B cell (primary cell): Measurements from ENCODE around the gene RCHY1. TPM values are rescaled to one million over a fixed set of nuclear protein-coding genes. Genes with fewer than 3 reads are reported as not detected.
"Not testable (repeated sequence)": the region's sequence is repeated elsewhere in the genome, so short reads cannot be mapped to it uniquely, and the experiment has no call there.

Source experiments
- ATAC-seq: fragments of 200-7000 bp; cut with Tn5 transposase; one replicate; pipeline ENCODE4 v1.10.0; 2021; ENCODE audit warnings: low read depth, mild to moderate bottlenecking, moderate number of reproducible peaks, moderate library complexity
- CTCF ChIA-PET: fragments of 350-600 bp; sonication (Branson Sonifier 250); formaldehyde crosslinking; loops from one replicate; lab custom pipeline; 2021; ENCODE audit warnings: antibody characterized with exemption, inconsistent platforms; lab: Charles Lee
- POLR2A ChIA-PET: fragments of 350-600 bp; sonication (Branson Sonifier 250); formaldehyde crosslinking; loops from one replicate; lab custom pipeline; 2021; ENCODE audit warnings: antibody characterized with exemption; lab: Charles Lee
- DNase-seq: peaks from one replicate; pipeline ENCODE4 v3.0.0; 2013
- H2AFZ ChIP-seq: 2 replicates; pipeline ENCODE4 v1.6.1; 2012; ENCODE audit warnings: mild to moderate bottlenecking, low read depth, low read length; ENCODE audit not compliant: insufficient read depth, poor library complexity, severe bottlenecking
- H3K27ac ChIP-seq, 2 donors: 1 replicate in 1 of 2; 2 replicates in 1 of 2; pipeline ENCODE4 v1.5.1; 2012 to 2013; ENCODE audit warnings: low read length in 2 of 2, mild to moderate bottlenecking in 2 of 2, moderate library complexity in 1 of 2
- H3K27me3 ChIP-seq, 4 experiments: fragments of 200-600 bp in 1 of 4; sonication (generic) in 1 of 4; replicated peaks in 1 of 4; 1 replicate in 2 of 4; 2 replicates in 2 of 4; pipeline versions ENCODE4 v1.6.1 to v1.7.0; 2013 to 2016; ENCODE audit warnings: low read length in 3 of 4, mild to moderate bottlenecking in 2 of 4, mixed read lengths in 1 of 4, moderate library complexity in 1 of 4; ENCODE audit not compliant: insufficient read depth in 4 of 4, control insufficient read depth in 3 of 4; ENCODE audit errors: control extremely low read depth in 1 of 4
- H3K36me3 ChIP-seq, 2 experiments: replicated peaks in 1 of 2; 1 replicate in 1 of 2; 2 replicates in 1 of 2; pipeline versions ENCODE4 v1.6.1 to v1.7.1; 2013; ENCODE audit warnings: low read length in 1 of 2; ENCODE audit not compliant: insufficient read depth in 2 of 2, control insufficient read depth in 1 of 2; ENCODE audit errors: control extremely low read depth in 1 of 2, extremely low read depth in 1 of 2
- H3K4me1 ChIP-seq, 2 donors: fragments of 200-600 bp in 1 of 2; sonication (generic) in 1 of 2; 1 replicate in 1 of 2; 2 replicates in 1 of 2; pipeline versions ENCODE4 v1.5.1 to v1.6.1; 2013 to 2017; ENCODE audit warnings: low read length in 2 of 2; ENCODE audit not compliant: control insufficient read depth in 2 of 2, insufficient read depth in 2 of 2
- H3K4me2 ChIP-seq: replicated peaks from 2 replicates; pipeline ENCODE3; 2012; ENCODE audit warnings: mild to moderate bottlenecking, low read depth, low read length; ENCODE audit not compliant: poor library complexity, severe bottlenecking
- H3K4me3 ChIP-seq, 5 experiments: fragments of 200-600 bp in 1 of 5; sonication (generic) in 1 of 5; 1 replicate in 3 of 5; 2 replicates in 2 of 5; pipeline versions ENCODE4 v1.5.1 to v1.7.0; 2011 to 2016; ENCODE audit warnings: low read length in 4 of 5, mild to moderate bottlenecking in 4 of 5, low read depth in 2 of 5, control low read depth in 1 of 5, moderate library complexity in 1 of 5; ENCODE audit not compliant: insufficient read depth in 1 of 5; ENCODE audit errors: control extremely low read depth in 1 of 5, extremely low read depth in 1 of 5
- H3K79me2 ChIP-seq: fragments of 200-600 bp; sonication (generic); one replicate; pipeline ENCODE4 v1.6.0; 2016; ENCODE audit warnings: low read length; ENCODE audit not compliant: control insufficient read depth, insufficient read depth
- H3K9ac ChIP-seq: fragments of 200-600 bp; sonication (generic); 2 replicates; pipeline ENCODE4 v1.6.1; 2017; ENCODE audit warnings: mild to moderate bottlenecking, low read length, moderate library complexity
- H3K9me3 ChIP-seq, 3 donors: one replicate each; pipeline versions ENCODE4 v1.6.1 to v1.7.1; 2013; ENCODE audit warnings: low read length in 2 of 3; ENCODE audit not compliant: control insufficient read depth in 2 of 3, insufficient read depth in 1 of 3; ENCODE audit errors: control extremely low read depth in 1 of 3
- H4K20me1 ChIP-seq: 2 replicates; pipeline ENCODE4 v1.6.0; 2012; ENCODE audit warnings: mild to moderate bottlenecking, low read length; ENCODE audit not compliant: insufficient read depth, control insufficient read depth, poor library complexity, severe bottlenecking
- H3K27ac Mint-ChIP-seq: one replicate; pipeline ENCODE4 v1.8.0; 2021; ENCODE audit warnings: mixed read lengths
- H3K27me3 Mint-ChIP-seq: one replicate; pipeline ENCODE4 v1.8.0; 2021; ENCODE audit warnings: mixed read lengths
- H3K4me1 Mint-ChIP-seq: one replicate; pipeline ENCODE4 v1.8.0; 2021; ENCODE audit warnings: mixed read lengths
- H3K4me3 Mint-ChIP-seq: one replicate; pipeline ENCODE4 v1.8.0; 2021; ENCODE audit warnings: mixed read lengths
- H3K9me3 Mint-ChIP-seq: one replicate; pipeline ENCODE4 v1.8.0; 2022; ENCODE audit warnings: mixed read lengths; ENCODE audit not compliant: insufficient read depth
- CTCF ChIP-seq: fragments of 200-600 bp; IDR thresholded peaks from one replicate; pipeline ENCODE4 v1.8.0; 2022; ENCODE audit warnings: antibody characterized with exemption, mild to moderate bottlenecking
- EZH2 ChIP-seq: IDR thresholded peaks from 2 replicates; pipeline ENCODE4 v1.6.1; 2012; ENCODE audit warnings: borderline replicate concordance, low read depth, mild to moderate bottlenecking, moderate library complexity, low read length; ENCODE audit not compliant: insufficient read depth, poor library complexity, severe bottlenecking
- WGBS: methylation state at CpG from one replicate; pipeline ENCODE4 v1.1.5; 2013; ENCODE audit warnings: missing lambda C conversion rate; ENCODE audit not compliant: insufficient coverage; 5-methylcytosine and 5-hydroxymethylcytosine counted together
- intact Hi-C: fragments of 100-400 bp; cut with micrococcal nuclease; formaldehyde crosslinking; loops from one replicate; pipeline ENCODE4 v1.10.0; 2022
- polyA plus RNA-seq: library from polyadenylated mRNA; depleted of rRNA; stranded (reverse); fragments of >200 nt; gene quantifications from 2 replicates; pipeline ENCODE4 v1.2.3, GENCODE V29; 2012
- total RNA-seq, 2 donors: library from RNA; stranded (reverse); fragments of 120-200 nt in 1 of 2; gene quantifications; 1 replicate in 1 of 2; 2 replicates in 1 of 2; pipeline versions ENCODE4 v1.2.3 to v1.2.4, GENCODE V29; 2013 to 2022

The RCHY1 gene
- total and polyA plus RNA-seq, 2 donors (not counting 1 experiment from before 2014, with no cell fraction given): 19.8 to 33.3 TPM

- Mint-ChIP-seq H3K4me1 (no peaks in the 10 kb centered on the region), H3K4me3 (no peak overlapping the region), H3K27ac (no peak overlapping the region), H3K27me3 (no peaks in the 10 kb centered on the region), H3K9me3 (no peaks in the 10 kb centered on the region)
- Histone ChIP-seq H3K79me2 (no peaks in the 10 kb centered on the region), H2AFZ (no peak overlapping the region), H3K9ac (no peak overlapping the region), H3K27ac (no peak overlapping the region), H3K27me3 (no peaks in the 10 kb centered on the region), H3K4me3 (no peak overlapping the region), H3K4me1 (no peaks in the 10 kb centered on the region), H3K9me3 (no peaks in the 10 kb centered on the region), H3K4me2 (no peak overlapping the region), H3K36me3 (peaks cover 0 to 2% of the 10 kb centered on the region in 2 experiments), H4K20me1 (no peaks in the 10 kb centered on the region)
- DNase-seq (no peak), ATAC-seq (no peak)
- intact Hi-C loops: no loop called here
- CTCF ChIA-PET: interaction anchor here (1.2 kb wide), 1 partner anchor 28 kb away, joined by 3 read pairs; no protein-coding TSS in a partner anchor
- TF ChIP-seq CTCF (no peak), EZH2 (no peak)
- POLR2A ChIA-PET: no interaction called here
These were observed 28.6 kb upstream of the RCHY1 start for GRCh38 chr4:75542824-75543223.

GRCh38 chr4:75537308-75537707 lies 23.1 kb upstream of the RCHY1 start:
- intact Hi-C loops, H2AFZ ChIP-seq, H3K9ac ChIP-seq, DNase-seq, CTCF ChIA-PET, H3K27me3 ChIP-seq, H3K4me1 ChIP-seq, H3K4me3 ChIP-seq, H3K4me1 Mint-ChIP-seq, H4K20me1 ChIP-seq, H3K4me2 ChIP-seq, ATAC-seq, H3K9me3 ChIP-seq, H3K79me2 ChIP-seq, H3K27ac Mint-ChIP-seq, POLR2A ChIA-PET, H3K36me3 ChIP-seq, H3K27ac ChIP-seq, H3K9me3 Mint-ChIP-seq, H3K4me3 Mint-ChIP-seq, H3K27me3 Mint-ChIP-seq: not testable (repeated sequence)
- WGBS: 86% methylated on average over 3 of the region's 6 CpGs

- H4K20me1 ChIP-seq, H3K9ac ChIP-seq, H3K4me1 ChIP-seq, H3K27ac Mint-ChIP-seq, H3K4me3 ChIP-seq, H3K9me3 Mint-ChIP-seq, H3K4me2 ChIP-seq, H3K27me3 ChIP-seq, POLR2A ChIA-PET, H3K79me2 ChIP-seq, DNase-seq, H3K27ac ChIP-seq, intact Hi-C loops, H2AFZ ChIP-seq, H3K4me1 Mint-ChIP-seq, CTCF ChIA-PET, H3K27me3 Mint-ChIP-seq, ATAC-seq, H3K4me3 Mint-ChIP-seq: not testable (repeated sequence)
- Histone ChIP-seq H3K9me3 (peaks cover 0 to 12% (median 0%) of the 10 kb centered on the region in 3 donors), H3K36me3 (peaks cover 12 to 32% of the 10 kb centered on the region in 2 experiments)
These were observed 19.7 kb upstream of the RCHY1 start for GRCh38 chr4:75533926-75534325.
